Esophagus muscularis mucosa (tissue), 4 donors: Measurements from ENCODE around the gene KDM3B. TPM values are rescaled to one million over a fixed set of nuclear protein-coding genes. Genes with fewer than 3 reads are reported as not detected.

Experiments
- DNase-seq: peaks from one replicate; pipeline ENCODE4 v3.0.0-alpha.2; 2017; ENCODE audit errors: extremely low spot score
- H3K27ac ChIP-seq, 4 donors: fragments of 200-600 bp; sonication (generic); replicated peaks in 1 of 4; 1 replicate in 3 of 4; 2 replicates in 1 of 4; pipeline ENCODE4 v1.5.1; 2016 to 2019; ENCODE audit warnings: mild to moderate bottlenecking in 1 of 4
- H3K27me3 ChIP-seq, 4 donors: fragments of 200-600 bp; sonication (generic); one replicate each; pipeline versions ENCODE4 v1.5.1 to v1.6.0; 2016 to 2019
- H3K36me3 ChIP-seq, 4 donors: fragments of 200-600 bp; sonication (generic); one replicate each; pipeline ENCODE4 v1.5.1; 2016 to 2019
- H3K4me1 ChIP-seq, 4 donors: fragments of 200-600 bp; sonication (generic); one replicate each; pipeline ENCODE4 v1.5.1; 2016 to 2019
- H3K4me3 ChIP-seq, 4 donors: fragments of 200-600 bp; sonication (generic); 1 replicate in 2 of 4; 2 replicates in 2 of 4; pipeline ENCODE4 v1.5.1; 2016 to 2019; ENCODE audit warnings: mild to moderate bottlenecking in 4 of 4, moderate library complexity in 1 of 4
- H3K9me3 ChIP-seq, 4 donors: fragments of 200-600 bp; sonication (generic); 1 replicate in 3 of 4; 2 replicates in 1 of 4; pipeline ENCODE4 v1.5.1; 2016 to 2019
- CTCF ChIP-seq, 3 experiments: fragments of 200-600 bp in 2 of 3; fragments of 450-650 bp in 1 of 3; sonication (generic) in 2 of 3; IDR thresholded peaks; one replicate each; pipeline ENCODE4 v1.5.1; 2017 to 2019; ENCODE audit warnings: antibody characterized with exemption in 3 of 3, mild to moderate bottlenecking in 2 of 3, moderate library complexity in 1 of 3
- EP300 ChIP-seq: sonication (generic); formaldehyde crosslinking; IDR thresholded peaks from one replicate; pipeline ENCODE4 v1.6.1; 2017; ENCODE audit warnings: antibody characterized with exemption
- POLR2A ChIP-seq: fragments of 450-650 bp; IDR thresholded peaks from one replicate; pipeline ENCODE4 v1.6.1; 2017; ENCODE audit warnings: antibody characterized with exemption, moderate library complexity, mild to moderate bottlenecking, low read depth
- POLR2AphosphoS5 ChIP-seq, 2 donors: sonication (generic); formaldehyde crosslinking; IDR thresholded peaks; one replicate each; pipeline ENCODE4 v1.6.1; 2017; ENCODE audit warnings: antibody characterized with exemption in 2 of 2
- WGBS: methylation state at CpG from one replicate; pipeline ENCODE4 v1.1.5; 2018; 5-methylcytosine and 5-hydroxymethylcytosine counted together
- intact Hi-C: fragments of 100-400 bp; cut with DNase I; formaldehyde crosslinking; loops from one replicate; pipeline ENCODE4 v1.15.1; 2023
- total RNA-seq, 4 donors: library from RNA; depleted of rRNA; stranded (reverse); fragments of >200 nt; gene quantifications; one replicate each; pipeline versions ENCODE4 v1.1.0 to v1.2.1, GENCODE V29; 2016

Gene KDM3B
- total RNA-seq, 4 donors from 2014 or later = 61.3 to 88.8 (median 74.9) TPM

- Histone ChIP-seq H3K4me1 (peaks cover 25 to 44% (median 39%) of the 10 kb centered on the region in 4 donors), H3K4me3 (peak overlapping the region; percentile 79 to 97 (median 89)), H3K9me3 (no peaks in the 10 kb centered on the region), H3K27me3 (no peaks in the 10 kb centered on the region), H3K36me3 (peaks cover 5 to 12% (median 9%) of the 10 kb centered on the region in 4 donors), H3K27ac (peak overlapping the region; percentile 91 to 98 (median 94))
- intact Hi-C loops = loop anchor here (10.0 kb wide), 1 partner anchor 122 kb away; the partner anchor contains the start of gene CDC23
- DNase-seq = peak; percentile 96
- TF ChIP-seq POLR2AphosphoS5 (IDR thresholded peaks at IDR 0.05) (no peak), POLR2A (no peak), EP300 (no peak), CTCF (IDR thresholded peaks at IDR 0.05) (no peak)
- WGBS = 28% methylated on average over 12 of the region's 13 CpGs
Observed at GRCh38 chr5:138336952-138337684, 15.4 kb upstream of the KDM3B start.

GRCh38 chr5:138337685-138338410, 14.6 kb upstream of the KDM3B start, which contains the start of gene FAM53C:
FAM53C (plus strand) TSS chr5:138338266; CDS start chr5:138341336, 3,070 bp downstream.
- Histone ChIP-seq H3K9me3 (no peaks in the 10 kb centered on the region), H3K4me1 (peaks cover 21 to 38% (median 34%) of the 10 kb centered on the region in 4 donors), H3K27me3 (no peaks in the 10 kb centered on the region), H3K27ac (peak within 1 kb of the TSS; percentile 91 to 98 (median 94)), H3K4me3 (peak within 1 kb of the TSS; percentile 79 to 97 (median 89)), H3K36me3 (peaks cover 5 to 20% (median 17%) of the 10 kb centered on the region in 4 donors)
- peak; percentile 98 for DNase-seq
- TF ChIP-seq EP300 (no peak), POLR2AphosphoS5 (IDR thresholded peaks at IDR 0.05) (peak; percentile 94 to 99), POLR2A (peak; percentile 93)
- 0% methylated on average over 18 of the region's 56 CpGs for WGBS
- intact Hi-C loops = loop anchor here (2.0 to 10.0 kb wide), 2 partner anchors 15 to 123 kb away; partner anchors contain the start of genes CDC23 and KDM3B

GRCh38 chr5:138338411-138339090, 13.9 kb upstream of the KDM3B start:
- Histone ChIP-seq H3K27me3 (no peaks in the 10 kb centered on the region), H3K27ac (peak overlapping the region; percentile 91 to 98 (median 94)), H3K9me3 (no peaks in the 10 kb centered on the region), H3K36me3 (peaks cover 5 to 27% (median 23%) of the 10 kb centered on the region in 4 donors), H3K4me1 (peaks cover 21 to 38% (median 34%) of the 10 kb centered on the region in 4 donors), H3K4me3 (peak overlapping the region; percentile 79 to 97 (median 89))
- WGBS = 0% methylated on average over 1 of the region's 22 CpGs
- TF ChIP-seq EP300 = no peak
- intact Hi-C loops = loop anchor here (2.0 to 10.0 kb wide), 2 partner anchors 14 to 124 kb away; partner anchors contain the start of genes CDC23 and KDM3B
- DNase-seq = no peak

- no peaks in the 10 kb centered on the region for H3K9me3 ChIP-seq
- H3K27me3 ChIP-seq = no peaks in the 10 kb centered on the region
- DNase-seq = no peak
- WGBS = 2% methylated on average over 7 of the region's 7 CpGs
- H3K36me3 ChIP-seq = peaks cover 5 to 32% (median 28%) of the 10 kb centered on the region in 4 donors
- peaks cover 21 to 38% (median 34%) of the 10 kb centered on the region in 4 donors for H3K4me1 ChIP-seq
- TF ChIP-seq POLR2A (no peak), POLR2AphosphoS5 (IDR thresholded peaks at IDR 0.05) (no peak), CTCF (IDR thresholded peaks at IDR 0.05) (no peak), EP300 (no peak)
- H3K4me3 ChIP-seq = peak overlapping the region; percentile 79 to 97 (median 89)
- peak overlapping the region; percentile 91 to 98 (median 94) for H3K27ac ChIP-seq
- intact Hi-C loops = loop anchor here (2.0 to 10.0 kb wide), 2 partner anchors 14 to 124 kb away; partner anchors contain the start of genes CDC23 and KDM3B
Observed at GRCh38 chr5:138339091-138339456, 13.4 kb upstream of the KDM3B start.

- intact Hi-C loops = loop anchor here (2.0 to 10.0 kb wide), 2 partner anchors 13 to 125 kb away; partner anchors contain the start of genes CDC23 and KDM3B
- Histone ChIP-seq H3K27ac (peak overlapping the region; percentile 91 to 98 (median 94)), H3K4me3 (peak overlapping the region; percentile 79 to 97 (median 89)), H3K27me3 (no peaks in the 10 kb centered on the region), H3K9me3 (no peaks in the 10 kb centered on the region), H3K36me3 (peaks cover 7 to 36% (median 32%) of the 10 kb centered on the region in 4 donors), H3K4me1 (peaks cover 21 to 38% (median 34%) of the 10 kb centered on the region in 4 donors)
- DNase-seq = no peak
- TF ChIP-seq EP300 (no peak), CTCF (IDR thresholded peaks at IDR 0.05) (no peak), POLR2A (no peak), POLR2AphosphoS5 (IDR thresholded peaks at IDR 0.05) (no peak)
- 43% methylated on average over 2 of the region's 2 CpGs for WGBS
Observed at GRCh38 chr5:138339464-138339863, 13.0 kb upstream of the KDM3B start.
